GM12801 (cell line): ENCODE data around the gene SHC4.

Experiments
- TF ChIP-seq, protein P1 (sequence below): IDR thresholded peaks from one replicate; pipeline ENCODE4 v1.5.1; 2011; ENCODE audit warnings: control low read depth; ENCODE audit not compliant: insufficient read length; ENCODE audit errors: extremely low read depth

Gene SHC4

DNA sequence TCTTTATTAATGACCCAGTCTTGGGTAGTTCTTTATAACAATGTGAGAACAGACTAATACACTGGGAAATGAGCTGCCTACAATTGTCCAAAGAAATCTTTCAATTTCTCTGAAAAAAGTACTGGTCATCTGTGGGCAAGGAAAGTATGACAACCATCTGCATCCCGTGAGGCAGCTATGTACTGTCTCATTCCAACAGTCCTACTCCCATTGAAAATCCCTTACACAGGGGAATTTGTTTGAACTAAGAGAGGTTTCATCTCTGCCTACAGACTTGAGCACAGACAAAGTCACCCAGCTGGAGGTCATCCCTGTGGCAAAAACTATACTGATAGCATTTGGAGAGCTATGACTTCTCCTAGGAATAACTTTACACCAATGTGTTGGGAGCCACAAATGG, 27.1 kb downstream of the SHC4 start:
- TF ChIP-seq, protein P1, sequence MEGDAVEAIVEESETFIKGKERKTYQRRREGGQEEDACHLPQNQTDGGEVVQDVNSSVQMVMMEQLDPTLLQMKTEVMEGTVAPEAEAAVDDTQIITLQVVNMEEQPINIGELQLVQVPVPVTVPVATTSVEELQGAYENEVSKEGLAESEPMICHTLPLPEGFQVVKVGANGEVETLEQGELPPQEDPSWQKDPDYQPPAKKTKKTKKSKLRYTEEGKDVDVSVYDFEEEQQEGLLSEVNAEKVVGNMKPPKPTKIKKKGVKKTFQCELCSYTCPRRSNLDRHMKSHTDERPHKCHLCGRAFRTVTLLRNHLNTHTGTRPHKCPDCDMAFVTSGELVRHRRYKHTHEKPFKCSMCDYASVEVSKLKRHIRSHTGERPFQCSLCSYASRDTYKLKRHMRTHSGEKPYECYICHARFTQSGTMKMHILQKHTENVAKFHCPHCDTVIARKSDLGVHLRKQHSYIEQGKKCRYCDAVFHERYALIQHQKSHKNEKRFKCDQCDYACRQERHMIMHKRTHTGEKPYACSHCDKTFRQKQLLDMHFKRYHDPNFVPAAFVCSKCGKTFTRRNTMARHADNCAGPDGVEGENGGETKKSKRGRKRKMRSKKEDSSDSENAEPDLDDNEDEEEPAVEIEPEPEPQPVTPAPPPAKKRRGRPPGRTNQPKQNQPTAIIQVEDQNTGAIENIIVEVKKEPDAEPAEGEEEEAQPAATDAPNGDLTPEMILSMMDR: no peak

DNA sequence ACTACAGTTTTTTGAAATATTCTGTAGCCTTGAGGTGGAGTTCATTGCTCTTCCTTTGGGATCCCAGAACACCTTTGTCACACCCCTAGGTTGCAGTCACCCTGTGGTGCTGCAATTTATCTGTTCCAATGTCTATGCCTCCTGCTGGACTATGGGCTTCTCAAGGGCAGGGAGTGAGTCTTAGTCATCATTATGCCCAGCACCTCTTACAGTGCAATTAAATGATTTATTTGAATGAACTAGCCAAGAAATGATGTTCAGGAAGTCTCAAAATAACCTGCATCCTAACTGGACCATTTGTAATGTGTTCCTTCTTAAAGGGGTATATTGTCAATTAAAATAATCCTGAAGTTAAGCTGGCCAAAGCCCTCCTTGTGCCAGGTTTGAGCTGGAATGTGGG, 28.5 kb downstream of the SHC4 start:
- TF ChIP-seq, protein P1: no peak

DNA sequence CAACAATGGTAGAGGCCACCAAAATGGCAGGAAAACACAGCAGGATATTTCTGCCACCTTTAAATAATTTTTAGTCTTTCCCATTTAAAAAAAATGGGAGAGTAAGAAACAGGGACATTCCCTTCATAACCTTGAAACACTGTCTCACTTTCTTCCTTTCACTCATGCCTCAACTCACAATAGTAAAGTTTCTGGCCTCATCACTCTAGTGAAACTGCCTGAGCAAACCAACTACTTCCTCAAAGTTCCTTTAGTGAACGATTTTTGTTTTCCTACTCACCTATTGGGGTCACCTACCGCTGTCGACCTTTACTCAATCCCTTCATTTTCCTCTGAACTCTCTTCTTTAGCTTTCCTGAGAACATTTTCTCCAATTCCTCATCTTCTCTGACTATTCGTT, 33.0 kb downstream of the SHC4 start:
- TF ChIP-seq, protein P1: no peak

DNA sequence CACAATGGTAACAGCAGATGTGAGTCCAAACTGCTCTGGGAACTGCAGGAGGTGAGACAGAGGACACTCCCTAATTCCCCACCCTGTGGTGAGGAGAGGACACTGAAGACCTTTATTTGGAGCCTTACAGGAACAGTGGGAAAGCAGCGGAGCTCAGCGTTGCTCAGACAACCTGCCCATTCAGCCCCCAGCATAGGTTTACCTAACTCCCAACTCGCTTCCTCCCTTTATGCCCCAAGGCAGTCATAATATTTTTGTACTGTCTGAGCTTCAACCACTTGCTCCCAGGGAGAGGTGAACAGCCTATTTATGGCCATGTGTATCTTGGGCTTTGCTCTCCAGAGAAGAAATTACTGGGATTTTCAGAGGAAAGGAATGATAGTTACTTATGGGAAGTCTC, 34.1 kb downstream of the SHC4 start:
- TF ChIP-seq, protein P1: no peak

DNA sequence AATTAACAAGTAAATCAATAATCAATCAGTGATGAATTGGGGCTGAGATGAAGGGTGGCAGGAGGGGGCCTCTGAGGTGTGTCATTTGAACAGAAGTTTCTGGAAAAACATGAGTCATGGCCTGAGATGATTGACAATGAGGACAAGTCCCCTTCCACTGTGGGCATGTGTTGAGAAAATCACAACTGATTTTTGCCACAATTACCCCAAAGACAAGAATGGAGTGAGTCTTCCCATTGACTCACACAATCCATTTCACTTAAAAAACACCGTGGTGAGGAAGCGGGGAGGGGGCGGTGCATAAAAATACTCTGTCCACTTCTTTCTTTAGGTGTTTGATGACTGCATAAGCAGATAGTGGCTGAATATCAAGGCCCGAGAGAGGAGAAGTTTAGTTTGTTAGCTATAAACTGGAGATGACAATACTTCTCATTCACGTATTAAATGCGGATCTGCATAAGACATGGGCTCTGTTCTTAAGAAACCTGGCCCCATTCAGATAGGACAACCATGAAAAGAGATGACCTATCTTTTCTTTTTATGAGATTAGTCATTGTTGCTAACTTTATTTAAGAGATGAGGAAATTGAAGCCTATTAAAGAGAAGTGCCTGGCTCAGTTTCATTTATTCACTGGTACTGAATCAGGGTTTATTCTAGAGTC, 34.7 kb downstream of the SHC4 start:
- TF ChIP-seq, protein P1: no peak

DNA sequence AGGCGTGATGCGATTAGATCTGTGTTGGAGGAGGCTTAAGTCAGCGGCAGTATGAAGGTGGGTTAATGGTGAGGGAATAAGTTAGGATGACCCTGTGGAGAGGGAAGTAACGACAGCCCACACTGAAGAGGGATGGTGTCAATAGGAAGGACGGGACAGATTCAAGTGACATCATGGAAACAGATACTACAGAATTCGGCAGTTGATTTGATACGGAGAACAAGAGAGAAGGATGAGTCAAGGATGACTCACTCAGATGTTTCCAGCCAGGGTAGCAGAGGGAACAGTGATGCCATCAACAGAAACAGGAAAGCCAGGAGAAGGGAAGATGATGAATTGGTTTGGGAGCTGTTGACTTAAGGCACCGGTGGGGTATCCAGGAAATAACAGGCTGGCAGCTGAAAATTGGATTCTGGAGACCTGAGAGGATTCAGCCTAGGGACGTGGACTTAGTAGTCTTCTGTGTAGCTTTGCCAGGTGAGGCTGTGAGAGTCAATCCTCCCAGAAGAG, 38.0 kb downstream of the SHC4 start:
- TF ChIP-seq, protein P1: no peak

DNA sequence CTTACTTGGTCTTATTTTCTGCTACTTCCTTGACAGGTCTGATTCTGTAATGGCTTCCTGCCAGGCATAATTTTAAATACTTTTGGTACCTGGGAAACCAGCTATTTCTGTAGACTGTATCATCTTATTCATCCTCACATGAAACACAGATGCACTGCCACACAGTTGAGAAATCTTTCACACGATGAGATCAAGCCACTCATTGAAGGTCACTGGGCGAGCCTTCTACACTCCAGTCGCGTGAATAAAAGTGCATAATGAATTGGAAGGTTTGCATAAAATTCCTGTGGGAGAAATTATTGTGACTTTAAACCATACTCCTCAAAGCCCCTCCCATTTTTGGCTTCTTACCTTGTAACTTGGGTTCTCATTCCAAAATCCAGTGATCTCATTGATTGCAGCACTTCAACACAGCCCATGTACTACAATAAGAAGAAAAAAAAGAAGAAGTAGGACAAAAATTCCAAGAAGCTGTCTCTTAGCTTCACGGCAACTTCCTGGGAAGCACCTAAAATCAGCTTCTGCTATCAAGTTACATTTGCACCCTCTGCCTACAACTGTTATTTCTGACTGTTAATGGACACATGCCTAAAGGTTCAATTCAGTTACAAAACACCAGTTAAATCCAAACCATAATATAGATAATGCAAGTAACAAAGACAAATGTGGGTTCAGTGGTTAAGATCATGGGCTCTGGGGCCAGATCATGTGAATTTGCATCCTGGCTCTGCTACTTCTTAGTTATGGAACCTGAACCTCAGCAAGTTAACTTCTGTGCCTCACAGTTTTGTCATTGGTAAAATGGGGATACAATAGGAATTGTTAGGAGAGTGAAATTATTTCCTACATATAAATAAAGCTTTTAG, 39.0 kb downstream of the SHC4 start:
- TF ChIP-seq, protein P1: no peak
